T-helper 1 cell treated with Interleukin-12 subunit alpha and Interleukin-12 subunit beta and Interleukin-4 antibody, amounts not matched to agents 30 μg/mL and 1 μg/mL, for 36 hours (primary cell): ENCODE data around the gene MICOS13.
"Not testable (repeated sequence)": the region's sequence is repeated elsewhere in the genome, so short reads cannot be mapped to it uniquely, and the experiment has no call there.

Experiments used
- H3K27ac Mint-ChIP-seq: one replicate; pipeline ENCODE4 v1.8.0; 2021; ENCODE audit warnings: mild to moderate bottlenecking, mixed read lengths
- H3K27me3 Mint-ChIP-seq: one replicate; pipeline ENCODE4 v1.8.0; 2021; ENCODE audit warnings: low read depth, mixed read lengths
- H3K36me3 Mint-ChIP-seq: one replicate; pipeline ENCODE4 v1.8.0; 2021; ENCODE audit warnings: low read depth, mixed read lengths
- H3K4me1 Mint-ChIP-seq: one replicate; pipeline ENCODE4 v1.8.0; 2021; ENCODE audit warnings: low read depth, mixed read lengths
- H3K4me3 Mint-ChIP-seq: one replicate; pipeline ENCODE4 v1.8.0; 2021; ENCODE audit warnings: mild to moderate bottlenecking, moderate library complexity, mixed read lengths
- H3K9me3 Mint-ChIP-seq: one replicate; pipeline ENCODE4 v1.8.0; 2021; ENCODE audit warnings: mixed read lengths

MICOS13 gene

DNA sequence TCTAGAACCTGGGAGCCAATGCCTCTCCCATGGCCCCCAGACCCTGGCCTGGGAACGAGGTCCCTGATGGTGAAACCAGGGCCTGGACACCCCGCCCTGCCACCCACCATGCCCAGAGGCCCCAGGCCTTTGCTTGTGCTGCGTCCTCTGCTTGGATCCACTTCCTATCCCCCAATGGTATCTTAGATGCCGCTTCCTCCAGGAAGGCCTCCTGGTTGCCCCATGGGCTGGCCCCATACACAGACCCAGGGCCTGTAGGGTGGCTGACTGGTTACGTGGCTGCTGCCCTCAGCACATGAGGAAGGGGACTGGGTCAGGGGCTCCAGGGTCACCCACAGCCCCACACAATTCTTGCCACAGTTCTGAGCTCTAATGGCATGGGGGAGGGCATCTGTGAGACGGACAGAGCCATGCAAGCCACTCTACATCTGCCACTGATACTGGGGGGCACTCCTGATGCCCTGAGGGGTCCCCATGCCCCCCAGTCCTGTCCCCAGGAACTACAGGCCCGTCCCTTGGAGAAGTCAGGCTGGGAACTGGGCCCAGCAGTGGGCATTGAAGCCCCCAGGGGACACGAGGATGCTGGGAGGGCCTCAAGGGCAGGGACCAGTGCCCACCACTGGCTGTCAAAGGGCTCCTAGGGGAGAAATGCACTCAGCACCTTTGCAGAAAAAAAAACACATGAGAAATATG is 14.8 kb upstream of the MICOS13 start:
- Mint-ChIP-seq H3K27me3 (no peaks in the 10 kb centered on the region), H3K36me3 (peaks cover 27% of the 10 kb centered on the region), H3K27ac (no peak overlapping the region), H3K9me3 (no peaks in the 10 kb centered on the region), H3K4me1 (peaks cover 10% of the 10 kb centered on the region), H3K4me3 (no peak overlapping the region)

DNA sequence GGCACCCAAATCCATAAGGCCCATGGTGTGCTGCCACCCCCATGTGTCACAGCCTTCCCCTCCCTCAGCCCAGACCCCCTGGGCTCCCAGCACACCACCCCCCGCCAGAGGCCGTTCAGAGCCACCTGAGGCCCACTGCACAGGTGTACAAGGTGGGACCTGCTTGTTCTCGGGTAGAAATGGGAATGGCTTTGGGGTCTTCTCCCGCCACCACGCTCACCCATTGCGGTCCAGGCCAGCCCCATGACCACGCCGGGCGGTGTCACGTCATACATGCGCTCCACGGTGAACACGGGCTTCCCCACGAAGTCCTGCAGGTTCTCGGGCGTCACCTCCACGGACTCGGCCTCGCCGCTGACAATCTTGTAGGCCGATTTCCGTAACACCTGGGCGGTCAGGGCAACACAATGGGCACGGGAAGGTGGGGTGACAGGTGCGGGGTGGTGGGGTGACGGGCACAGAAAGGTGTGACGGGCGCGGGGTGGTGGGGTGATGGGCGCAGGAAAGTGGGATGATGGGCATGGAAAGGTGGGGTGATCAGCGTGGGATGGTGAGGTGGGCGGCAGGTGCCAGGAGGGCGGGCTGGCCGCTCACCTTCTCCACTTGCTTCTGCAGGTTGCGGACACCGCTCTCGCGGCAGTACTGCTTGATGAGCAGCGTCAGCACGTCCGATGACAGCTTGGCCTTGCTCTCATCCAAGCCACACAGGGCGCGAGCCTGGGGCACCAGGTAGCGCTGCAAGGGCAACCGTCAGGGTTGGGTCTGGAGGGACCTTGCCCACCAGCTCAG is 14.0 kb upstream of the MICOS13 start:
- Mint-ChIP-seq H3K36me3 (peaks cover 28% of the 10 kb centered on the region), H3K4me1 (peaks cover 14% of the 10 kb centered on the region), H3K27me3 (no peaks in the 10 kb centered on the region), H3K4me3 (no peak overlapping the region), H3K9me3 (no peaks in the 10 kb centered on the region), H3K27ac (no peak overlapping the region)

DNA sequence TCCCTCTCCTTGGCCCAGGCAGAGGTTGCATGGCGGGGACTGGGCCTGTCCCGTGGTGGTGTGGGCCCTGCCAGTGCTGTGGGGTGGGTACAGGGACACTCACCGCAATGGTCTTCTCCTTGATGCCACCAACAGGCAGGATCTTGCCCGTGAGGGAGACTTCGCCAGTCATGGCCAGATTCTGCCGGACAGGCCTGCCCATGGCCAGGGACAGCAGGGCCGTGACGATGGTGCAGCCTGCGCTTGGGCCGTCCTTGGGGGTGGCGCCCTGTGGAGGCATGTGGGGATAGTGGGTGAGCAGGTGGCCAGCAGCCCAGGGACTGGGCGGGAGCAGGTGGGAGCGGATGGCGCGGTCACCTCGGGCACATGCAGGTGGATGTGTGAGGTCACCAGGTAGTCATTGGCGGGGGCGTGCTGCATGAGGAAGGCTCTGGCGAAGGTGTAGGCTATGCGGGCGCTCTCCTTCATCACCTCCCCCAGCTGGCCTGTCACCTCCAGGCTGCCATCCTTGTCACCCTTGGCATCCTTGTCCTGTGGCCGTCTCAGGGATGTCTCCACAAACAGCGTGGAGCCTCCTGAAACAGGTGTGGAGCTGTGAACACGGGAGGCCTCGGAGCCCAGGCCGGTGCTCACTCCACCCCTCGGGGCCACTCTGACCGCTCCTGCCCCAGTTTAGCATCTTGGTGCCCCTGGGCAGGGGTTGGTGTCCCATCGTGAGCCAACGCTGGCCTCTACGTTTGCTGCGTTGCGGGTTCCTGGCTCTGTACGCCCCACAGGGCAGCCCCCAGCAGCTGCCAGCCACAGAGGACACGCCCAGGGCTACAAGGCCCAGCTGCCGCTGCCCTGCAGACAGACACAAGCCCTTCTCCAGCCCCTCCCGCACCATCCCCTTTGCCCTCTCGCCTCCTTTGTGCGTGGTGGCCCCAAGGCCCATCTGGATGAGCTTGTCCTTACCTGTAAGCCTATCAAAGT is 13.2 kb upstream of the MICOS13 start:
- no peak overlapping the region for H3K4me3 Mint-ChIP-seq
- H3K9me3 Mint-ChIP-seq, result no peaks in the 10 kb centered on the region
- peaks cover 22% of the 10 kb centered on the region for H3K36me3 Mint-ChIP-seq
- H3K4me1 Mint-ChIP-seq, result peaks cover 15% of the 10 kb centered on the region
- no peak overlapping the region for H3K27ac Mint-ChIP-seq
- H3K27me3 Mint-ChIP-seq, result no peaks in the 10 kb centered on the region

DNA sequence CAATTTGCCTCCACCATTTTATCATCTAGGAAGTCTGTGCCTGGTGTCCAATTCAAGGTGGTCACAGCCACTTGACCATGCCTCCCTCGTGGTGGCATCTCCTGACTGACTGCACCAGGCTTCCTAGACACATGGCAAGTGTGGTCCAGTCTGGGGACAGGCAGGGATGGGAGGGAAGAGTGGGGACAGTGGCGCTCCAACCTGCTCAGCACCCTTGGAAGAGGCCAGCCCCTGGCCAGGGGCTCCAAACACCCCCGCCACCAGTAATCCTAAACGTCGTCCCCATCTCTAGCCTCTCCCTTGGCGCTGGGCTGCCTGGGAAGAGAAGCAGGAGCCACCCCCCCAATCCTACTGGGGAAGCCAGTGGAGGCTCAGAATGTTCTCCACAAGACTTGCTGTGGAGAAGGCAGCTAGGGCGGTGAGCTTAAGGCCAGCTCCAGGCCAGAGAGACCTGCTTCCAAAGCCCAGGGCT is 12.4 kb upstream of the MICOS13 start:
- Mint-ChIP-seq H3K4me3 (peak overlapping the region; percentile 71), H3K27me3 (no peaks in the 10 kb centered on the region), H3K27ac (peak overlapping the region; percentile 3), H3K4me1 (peaks cover 19% of the 10 kb centered on the region), H3K36me3 (peaks cover 22% of the 10 kb centered on the region), H3K9me3 (no peaks in the 10 kb centered on the region)

DNA sequence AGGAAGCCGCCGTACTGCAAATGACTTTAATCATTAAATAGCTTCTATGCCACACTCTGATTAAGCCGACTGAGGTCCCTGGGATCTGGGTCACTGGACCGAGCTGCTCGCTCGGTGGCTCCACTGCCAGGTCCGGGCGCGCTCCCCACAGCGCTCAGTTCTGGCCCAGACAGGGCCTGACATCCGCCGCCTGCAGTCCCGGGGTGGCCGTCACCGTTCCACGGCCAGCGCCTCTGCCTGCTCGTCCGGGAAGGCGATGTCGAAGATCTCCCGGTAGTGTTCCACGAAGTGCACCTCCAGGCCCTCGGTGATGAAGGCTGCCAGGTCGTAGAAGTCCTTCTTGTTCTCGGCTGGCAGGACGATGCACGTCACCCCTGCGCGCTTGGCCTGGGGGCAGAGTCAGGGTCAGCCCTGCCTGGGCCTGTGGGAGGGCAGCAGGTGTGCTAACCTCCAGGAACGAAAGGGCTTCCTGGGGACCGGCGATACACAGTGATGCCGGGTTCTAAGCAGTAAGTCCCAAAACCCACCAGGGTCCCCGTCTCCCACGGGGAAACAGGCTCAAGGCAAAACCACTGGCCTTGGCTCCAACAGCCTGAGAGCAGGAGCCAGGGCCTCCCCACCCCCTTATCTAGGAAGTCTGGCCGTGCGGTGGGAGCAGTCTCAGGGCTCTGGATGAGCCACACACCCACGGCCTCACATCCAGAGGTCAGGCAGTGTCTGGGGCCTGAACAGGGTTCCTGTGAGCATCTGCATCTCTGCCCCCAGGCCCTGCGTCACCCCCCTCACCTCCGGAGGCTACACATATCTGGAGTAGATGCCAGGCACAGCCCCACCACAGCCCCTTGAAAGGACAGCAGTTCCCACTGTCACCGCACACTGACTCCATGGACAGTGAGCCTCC is 11.8 kb upstream of the MICOS13 start:
- H3K27me3 Mint-ChIP-seq, result no peaks in the 10 kb centered on the region
- H3K4me1 Mint-ChIP-seq, result peaks cover 19% of the 10 kb centered on the region
- H3K4me3 Mint-ChIP-seq, result peak overlapping the region; percentile 97
- no peaks in the 10 kb centered on the region for H3K9me3 Mint-ChIP-seq
- peaks cover 22% of the 10 kb centered on the region for H3K36me3 Mint-ChIP-seq
- peak overlapping the region; percentile 31 for H3K27ac Mint-ChIP-seq

DNA sequence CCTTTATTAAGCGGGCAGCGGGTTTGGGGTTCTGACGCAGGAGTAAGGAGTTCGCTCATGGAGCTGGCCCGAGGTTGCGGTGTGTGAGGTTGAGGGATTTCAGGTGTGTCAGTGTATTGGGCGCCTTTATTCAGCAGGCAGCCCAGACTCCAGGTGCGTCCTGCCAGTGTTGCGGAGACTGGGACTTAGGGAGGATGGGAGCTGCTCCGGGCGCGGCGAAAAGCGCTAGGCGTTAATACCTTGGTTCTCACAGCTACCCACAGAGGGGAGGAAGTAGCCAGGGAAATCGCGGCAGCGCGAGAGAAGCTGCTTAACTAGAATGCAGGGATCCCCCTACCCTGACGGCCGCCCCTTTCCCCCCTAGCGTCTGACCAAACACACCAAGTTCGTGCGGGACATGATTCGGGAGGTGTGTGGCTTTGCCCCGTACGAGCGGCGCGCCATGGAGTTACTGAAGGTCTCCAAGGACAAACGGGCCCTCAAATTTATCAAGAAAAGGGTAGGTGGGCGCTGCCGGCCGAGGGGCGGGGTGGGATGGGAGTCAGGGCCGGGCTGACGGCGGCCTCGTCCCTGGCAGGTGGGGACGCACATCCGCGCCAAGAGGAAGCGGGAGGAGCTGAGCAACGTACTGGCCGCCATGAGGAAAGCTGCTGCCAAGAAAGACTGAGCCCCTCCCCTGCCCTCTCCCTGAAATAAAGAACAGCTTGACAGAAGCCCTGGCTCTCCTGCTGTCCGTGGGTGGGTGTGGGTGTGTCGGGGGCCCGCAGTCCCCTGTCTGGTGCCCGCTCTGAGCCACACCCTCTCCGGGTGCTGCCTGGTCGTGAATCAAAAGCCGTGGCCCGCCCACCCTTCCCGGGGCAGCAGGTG is 10.9 kb upstream of the MICOS13 start:
- H3K27ac Mint-ChIP-seq, result peak overlapping the region; percentile 92
- peaks cover 23% of the 10 kb centered on the region for H3K4me1 Mint-ChIP-seq
- peak overlapping the region; percentile 97 for H3K4me3 Mint-ChIP-seq
- no peaks in the 10 kb centered on the region for H3K27me3 Mint-ChIP-seq
- H3K36me3 Mint-ChIP-seq, result peaks cover 22% of the 10 kb centered on the region
- no peaks in the 10 kb centered on the region for H3K9me3 Mint-ChIP-seq

DNA sequence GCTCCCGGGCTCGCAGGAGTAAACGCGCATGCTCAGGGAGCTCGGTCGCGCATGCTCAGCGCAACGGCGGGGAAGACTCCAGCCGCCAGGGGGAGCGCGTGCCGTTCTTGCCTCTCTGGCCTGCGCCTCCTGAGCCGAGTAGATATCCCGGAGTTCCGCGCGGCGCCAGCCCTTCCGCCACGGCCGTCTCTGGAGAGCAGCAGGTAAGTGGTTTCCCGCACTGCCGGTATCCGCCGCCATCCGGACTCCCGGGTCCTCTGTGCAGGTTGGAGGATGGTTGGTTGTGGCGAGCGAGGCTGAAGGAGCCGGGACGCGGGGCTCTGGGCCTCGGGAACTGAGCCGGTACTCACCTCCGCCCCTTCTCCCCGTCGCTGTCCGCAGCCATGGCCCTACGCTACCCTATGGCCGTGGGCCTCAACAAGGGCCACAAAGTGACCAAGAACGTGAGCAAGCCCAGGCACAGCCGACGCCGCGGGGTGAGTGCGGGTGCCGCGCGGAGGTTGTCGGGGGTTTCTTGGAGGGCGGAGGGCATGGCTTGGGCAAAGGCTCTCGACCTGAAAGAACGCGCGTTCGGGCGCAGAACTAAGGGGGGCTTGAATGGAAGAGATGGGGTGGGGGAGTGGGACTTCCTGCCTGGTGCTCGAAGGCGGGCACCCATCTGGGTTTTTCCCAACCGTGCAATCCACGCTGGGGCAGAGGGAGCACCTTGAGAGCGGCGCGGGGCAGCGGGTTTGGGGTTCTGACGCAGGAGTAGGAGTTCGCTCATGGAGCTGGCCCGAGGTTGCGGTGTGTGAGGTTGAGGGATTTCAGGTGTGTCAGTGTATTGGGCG is 10.0 kb upstream of the MICOS13 start, which contains the start of gene RPL36:
RPL36 (plus strand) TSS at position 171 of the 830 bp plus-strand sequence; CDS start at position 384, 213 bp downstream.
- Mint-ChIP-seq H3K9me3 (no peaks in the 10 kb centered on the region), H3K4me3 (peak within 1 kb of the TSS; percentile 97), H3K36me3 (peaks cover 22% of the 10 kb centered on the region), H3K4me1 (peaks cover 23% of the 10 kb centered on the region), H3K27me3 (no peaks in the 10 kb centered on the region), H3K27ac (peak within 1 kb of the TSS; percentile 92)

DNA sequence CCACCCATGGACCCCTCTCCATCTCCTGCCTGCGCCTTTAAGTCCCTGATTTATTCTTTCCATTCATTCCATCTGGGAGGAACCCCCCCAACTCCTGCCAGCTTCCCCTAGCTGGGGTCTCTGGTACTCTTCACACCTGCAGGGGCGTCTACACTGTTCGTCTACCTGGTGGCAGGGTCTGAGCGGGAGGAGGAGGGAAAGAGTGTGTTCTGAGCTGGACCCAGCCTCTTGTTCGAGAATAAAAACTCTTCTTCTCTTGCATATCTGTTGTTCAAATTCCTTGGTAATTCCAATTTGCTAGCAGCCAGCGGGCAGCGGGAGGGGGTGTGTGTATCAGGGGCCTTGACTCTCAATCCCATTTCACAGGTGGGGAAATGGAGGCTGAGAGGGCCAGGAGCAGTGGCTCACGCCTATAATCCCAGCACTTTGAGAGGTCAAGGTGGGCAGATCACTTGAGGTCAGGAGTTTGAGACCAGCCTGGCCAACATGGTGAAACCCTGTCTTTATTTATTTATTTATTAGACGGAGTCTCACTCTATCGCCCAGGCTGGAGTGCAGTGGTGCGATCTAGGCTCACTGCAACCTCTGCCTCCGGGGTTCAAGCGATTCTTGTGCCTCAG is 8.1 kb upstream of the MICOS13 start:
- Mint-ChIP-seq H3K36me3 (peaks cover 18% of the 10 kb centered on the region), H3K27ac (peak overlapping the region; percentile 31), H3K4me3 (peak overlapping the region; percentile 50), H3K4me1 (peaks cover 23% of the 10 kb centered on the region)
- not testable (repeated sequence) for H3K9me3 Mint-ChIP-seq, H3K27me3 Mint-ChIP-seq

DNA sequence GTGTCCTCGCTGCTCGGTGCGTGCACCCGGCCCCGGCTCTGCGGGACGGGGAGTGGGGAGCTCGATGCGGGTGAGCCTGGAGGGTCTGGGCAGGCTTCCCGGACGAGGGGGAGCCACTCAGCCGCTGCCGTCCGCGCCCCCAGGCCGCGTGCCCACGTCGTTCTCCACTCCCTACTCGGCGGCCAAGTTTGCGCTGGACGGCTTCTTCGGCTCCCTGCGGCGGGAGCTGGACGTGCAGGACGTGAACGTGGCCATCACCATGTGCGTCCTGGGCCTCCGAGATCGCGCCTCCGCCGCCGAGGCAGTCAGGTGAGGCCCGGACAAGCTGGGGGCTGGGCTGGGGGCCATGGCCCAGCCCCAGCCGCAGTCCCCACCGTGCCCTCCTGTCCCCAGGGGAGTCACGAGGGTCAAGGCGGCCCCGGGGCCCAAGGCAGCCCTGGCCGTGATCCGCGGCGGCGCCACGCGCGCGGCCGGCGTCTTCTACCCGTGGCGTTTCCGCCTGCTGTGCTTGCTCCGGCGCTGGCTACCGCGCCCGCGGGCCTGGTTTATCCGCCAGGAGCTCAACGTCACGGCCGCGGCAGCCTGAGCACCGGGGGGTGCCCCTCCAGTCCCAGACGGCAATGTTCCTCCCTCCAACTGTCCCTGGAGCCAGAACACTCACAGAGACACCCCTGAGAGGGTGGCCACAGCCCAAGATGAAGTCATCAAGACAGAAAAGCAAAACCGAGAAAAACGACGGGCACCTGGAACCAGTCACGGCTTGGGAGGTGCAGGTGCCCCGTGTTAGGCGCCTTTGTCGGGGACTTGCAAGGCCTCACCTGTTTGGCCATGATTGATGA is 7.3 kb upstream of the MICOS13 start:
- Mint-ChIP-seq H3K9me3 (no peaks in the 10 kb centered on the region), H3K27ac (no peak overlapping the region), H3K4me1 (peaks cover 22% of the 10 kb centered on the region), H3K4me3 (no peak overlapping the region), H3K27me3 (no peaks in the 10 kb centered on the region), H3K36me3 (peaks cover 17% of the 10 kb centered on the region)

DNA sequence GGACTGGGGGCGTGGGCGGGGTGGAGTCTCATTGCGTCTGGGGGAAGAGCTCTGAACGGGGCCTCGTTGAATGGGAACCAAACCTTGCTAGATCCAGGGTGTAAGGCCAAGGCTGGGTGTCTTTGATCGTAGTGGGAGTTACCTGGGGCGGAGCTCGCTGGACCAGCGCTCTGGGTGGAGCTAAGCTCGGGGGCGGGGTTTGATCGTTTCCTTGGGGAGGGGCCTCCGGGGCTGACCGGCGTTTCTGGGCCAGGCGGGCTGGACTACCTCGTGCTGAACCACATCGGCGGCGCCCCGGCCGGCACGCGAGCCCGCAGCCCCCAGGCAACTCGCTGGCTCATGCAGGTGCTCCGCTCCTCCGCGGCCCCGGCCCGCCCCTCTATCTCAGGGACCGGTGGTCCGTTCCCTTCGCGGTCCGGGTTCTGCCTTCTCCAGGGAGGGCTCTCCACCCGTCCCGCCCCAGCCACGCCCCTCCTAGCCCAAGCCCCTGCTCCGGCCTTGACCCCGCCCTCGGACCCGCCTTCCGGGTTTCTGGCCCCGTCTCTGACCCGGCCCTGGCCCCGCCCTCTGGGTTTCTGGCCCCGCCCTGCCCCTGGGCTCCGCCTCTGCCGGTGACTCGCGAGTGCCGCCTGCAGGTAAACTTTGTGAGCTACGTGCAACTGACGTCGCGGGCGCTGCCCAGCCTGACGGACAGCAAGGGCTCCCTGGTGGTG is 6.5 kb upstream of the MICOS13 start:
- Mint-ChIP-seq H3K9me3 (no peaks in the 10 kb centered on the region), H3K27me3 (peaks cover 6% of the 10 kb centered on the region), H3K27ac (peak overlapping the region; percentile 87), H3K4me3 (peak overlapping the region; percentile 84), H3K36me3 (peaks cover 12% of the 10 kb centered on the region), H3K4me1 (peaks cover 23% of the 10 kb centered on the region)

DNA sequence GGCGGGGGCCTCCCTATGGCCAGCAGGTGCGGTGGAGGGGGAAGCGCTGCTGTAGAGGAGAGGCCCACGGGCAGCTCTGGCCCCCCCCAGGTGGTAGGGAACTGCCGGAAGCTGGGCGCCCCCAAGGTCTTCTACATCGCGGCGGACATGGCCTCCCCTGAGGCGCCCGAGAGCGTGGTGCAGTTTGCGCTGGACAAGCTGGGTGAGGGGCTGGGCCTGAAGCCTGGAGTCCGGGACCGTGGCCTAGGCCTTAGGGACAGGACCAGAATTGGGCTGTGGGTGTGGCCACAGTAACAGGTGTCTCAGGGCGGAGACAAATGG is 6.0 kb upstream of the MICOS13 start:
- peaks cover 26% of the 10 kb centered on the region for H3K4me1 Mint-ChIP-seq
- H3K9me3 Mint-ChIP-seq, result no peaks in the 10 kb centered on the region
- H3K36me3 Mint-ChIP-seq, result peaks cover 12% of the 10 kb centered on the region
- H3K27ac Mint-ChIP-seq, result peak overlapping the region; percentile 87
- peaks cover 11% of the 10 kb centered on the region for H3K27me3 Mint-ChIP-seq
- H3K4me3 Mint-ChIP-seq, result peak overlapping the region; percentile 84
